CD4-positive, alpha-beta T cell (primary cell): Measurements from ENCODE around the gene CHGA. TPM values are rescaled to one million over a fixed set of nuclear protein-coding genes. Genes with fewer than 3 reads are reported as not detected.

Source experiments
- ATAC-seq: fragments of 200-7000 bp; cut with Tn5 transposase; one replicate; pipeline ENCODE4 v1.10.0; 2022; ENCODE audit warnings: mild to moderate bottlenecking; ENCODE audit not compliant: poor library complexity
- CTCF ChIA-PET: fragments of 350-600 bp; sonication (Branson Sonifier 250); formaldehyde crosslinking; loops from one replicate; lab custom pipeline; 2021; ENCODE audit warnings: antibody characterized with exemption, inconsistent platforms; lab: Charles Lee
- POLR2A ChIA-PET: fragments of 350-600 bp; sonication (Branson Sonifier 250); formaldehyde crosslinking; loops from one replicate; lab custom pipeline; 2021; ENCODE audit warnings: antibody characterized with exemption, inconsistent platforms; lab: Charles Lee
- DNase-seq, 14 experiments: peaks; one replicate each; pipeline ENCODE4 v3.0.0-alpha.2; 2013 to 2020; ENCODE audit warnings: mixed read lengths in 2 of 14
- H3K27ac ChIP-seq, 2 donors: one replicate each; pipeline versions ENCODE4 v1.5.1 to v1.7.0; 2013; ENCODE audit warnings: low read length in 2 of 2, low read depth in 1 of 2, mild to moderate bottlenecking in 1 of 2
- H3K27me3 ChIP-seq, 2 experiments: 1 replicate in 1 of 2; 2 replicates in 1 of 2; pipeline versions ENCODE4 v1.6.1 to v1.7.0; 2013; ENCODE audit warnings: low read length in 2 of 2, control low read depth in 1 of 2, mild to moderate bottlenecking in 1 of 2, moderate library complexity in 1 of 2; ENCODE audit not compliant: insufficient read depth in 2 of 2, control insufficient read depth in 1 of 2
- H3K36me3 ChIP-seq: one replicate; pipeline ENCODE4 v1.6.1; 2013; ENCODE audit warnings: low read length, control low read depth; ENCODE audit not compliant: insufficient read depth
- H3K4me1 ChIP-seq: one replicate; pipeline ENCODE4 v1.6.1; 2013; ENCODE audit warnings: low read length, control low read depth; ENCODE audit not compliant: insufficient read depth
- H3K4me3 ChIP-seq: one replicate; pipeline ENCODE4 v1.5.1; 2013; ENCODE audit warnings: mild to moderate bottlenecking, low read length, moderate library complexity
- H3K9me3 ChIP-seq, 2 experiments: 1 replicate in 1 of 2; 2 replicates in 1 of 2; pipeline versions ENCODE4 v1.6.1 to v1.7.0; 2013; ENCODE audit warnings: low read length in 2 of 2, mild to moderate bottlenecking in 2 of 2, control low read depth in 1 of 2, moderate library complexity in 1 of 2; ENCODE audit not compliant: control insufficient read depth in 1 of 2, insufficient read depth in 1 of 2
- H3K27ac Mint-ChIP-seq: one replicate; pipeline ENCODE4 v1.8.0; 2020; ENCODE audit warnings: mixed read lengths
- H3K27me3 Mint-ChIP-seq: one replicate; pipeline ENCODE4 v1.8.0; 2021; ENCODE audit warnings: mixed read lengths
- H3K36me3 Mint-ChIP-seq: one replicate; pipeline ENCODE4 v1.8.0; 2021; ENCODE audit warnings: low read depth, mixed read lengths
- H3K4me1 Mint-ChIP-seq: one replicate; pipeline ENCODE4 v1.8.0; 2021; ENCODE audit warnings: low read depth, mixed read lengths
- H3K4me3 Mint-ChIP-seq: one replicate; pipeline ENCODE4 v1.8.0; 2020; ENCODE audit warnings: mild to moderate bottlenecking, mixed read lengths
- H3K9me3 Mint-ChIP-seq: one replicate; pipeline ENCODE4 v1.8.0; 2020; ENCODE audit warnings: mixed read lengths
- CTCF ChIP-seq: fragments of 200-600 bp; IDR thresholded peaks from one replicate; pipeline ENCODE4 v1.8.0; 2022; ENCODE audit warnings: antibody characterized with exemption, mild to moderate bottlenecking
- intact Hi-C, 2 experiments: fragments of 100-400 bp; cut with DNase I in 1 of 2; cut with micrococcal nuclease in 1 of 2; formaldehyde crosslinking; loops; one replicate each; pipeline versions ENCODE4 v1.15.1 to v1.9.0; 2023 to 2025; cut with DNase I, micrococcal nuclease
- total RNA-seq, 174 experiments: library from RNA in 2 of 174; stranded (reverse) in 2 of 174; gene quantifications; one replicate each; pipeline ENCODE4 v1.2.3 and lab custom pipeline; 2021 to 2026

Gene CHGA
- total RNA-seq, 2 experiments from 2014 or later = not detected

GRCh38 chr14:92907316-92907911 lies 15.5 kb upstream of the CHGA start:
- Mint-ChIP-seq H3K4me3 (no peak overlapping the region), H3K27me3 (peaks cover 11% of the 10 kb centered on the region), H3K27ac (no peak overlapping the region), H3K9me3 (no peaks in the 10 kb centered on the region), H3K4me1 (peaks cover 14% of the 10 kb centered on the region), H3K36me3 (no peaks in the 10 kb centered on the region)
- TF ChIP-seq CTCF = no peak
- Histone ChIP-seq H3K9me3 (peaks cover 0 to 3% of the 10 kb centered on the region in 2 experiments), H3K27ac (no peak overlapping the region), H3K4me1 (peaks cover 14% of the 10 kb centered on the region), H3K36me3 (no peaks in the 10 kb centered on the region), H3K27me3 (peaks cover 0 to 7% of the 10 kb centered on the region in 2 experiments), H3K4me3 (no peak overlapping the region)
- ChIA-PET POLR2A (no interaction called here), CTCF (no interaction called here)
- intact Hi-C loops = no loop called here
- ATAC-seq (no peak), DNase-seq (no peak)

GRCh38 chr14:92914087-92914656 lies 8.8 kb upstream of the CHGA start:
- no peaks in the 10 kb centered on the region for H3K36me3 Mint-ChIP-seq
- ChIA-PET POLR2A (no interaction called here), CTCF (interaction anchor here (0.6 kb wide), 1 partner anchor 532 kb away, joined by 3 read pairs; no protein-coding TSS in a partner anchor)
- intact Hi-C loops = no loop called here
- Histone ChIP-seq H3K9me3 (peaks cover 0 to 20% of the 10 kb centered on the region in 2 experiments), H3K4me1 (no peaks in the 10 kb centered on the region), H3K4me3 (no peak overlapping the region), H3K27me3 (peaks cover 3 to 5% of the 10 kb centered on the region in 2 experiments), H3K36me3 (no peaks in the 10 kb centered on the region), H3K27ac (no peak overlapping the region)
- DNase-seq (peak in 10 of 14 experiments; percentile 9 to 55 (median 22)), ATAC-seq (no peak)
- H3K27ac Mint-ChIP-seq = no peak overlapping the region
- peaks cover 18% of the 10 kb centered on the region for H3K27me3 Mint-ChIP-seq
- H3K9me3 Mint-ChIP-seq = peaks cover 3% of the 10 kb centered on the region
- no peak overlapping the region for H3K4me3 Mint-ChIP-seq
- H3K4me1 Mint-ChIP-seq = no peaks in the 10 kb centered on the region
- TF ChIP-seq CTCF = no peak

- ChIA-PET CTCF (no interaction called here), POLR2A (no interaction called here)
- DNase-seq (no peak), ATAC-seq (no peak)
- Mint-ChIP-seq H3K27me3 (peaks cover 35% of the 10 kb centered on the region), H3K4me3 (no peak overlapping the region), H3K27ac (no peak overlapping the region), H3K9me3 (peaks cover 3% of the 10 kb centered on the region), H3K4me1 (no peaks in the 10 kb centered on the region), H3K36me3 (no peaks in the 10 kb centered on the region)
- peaks cover 3 to 5% of the 10 kb centered on the region in 2 experiments for H3K27me3 ChIP-seq
- H3K36me3 ChIP-seq = no peaks in the 10 kb centered on the region
- H3K9me3 ChIP-seq = peaks cover 0 to 20% of the 10 kb centered on the region in 2 experiments
- H3K4me3 ChIP-seq = no peak overlapping the region
- no peak overlapping the region for H3K27ac ChIP-seq
- TF ChIP-seq CTCF = no peak
- intact Hi-C loops = no loop called here
- H3K4me1 ChIP-seq = no peaks in the 10 kb centered on the region
These were observed 6.7 kb upstream of the CHGA start for GRCh38 chr14:92916201-92916600.
